Measurements from ENCODE around the gene PTPN13.

Gene PTPN13

GRCh38 chr4:86592553-86593249 is 1.4 kb upstream of the PTPN13 start:
- DNase-seq (ENCODE audit: low read depth, low spot score): peak; percentile 42

DNA sequence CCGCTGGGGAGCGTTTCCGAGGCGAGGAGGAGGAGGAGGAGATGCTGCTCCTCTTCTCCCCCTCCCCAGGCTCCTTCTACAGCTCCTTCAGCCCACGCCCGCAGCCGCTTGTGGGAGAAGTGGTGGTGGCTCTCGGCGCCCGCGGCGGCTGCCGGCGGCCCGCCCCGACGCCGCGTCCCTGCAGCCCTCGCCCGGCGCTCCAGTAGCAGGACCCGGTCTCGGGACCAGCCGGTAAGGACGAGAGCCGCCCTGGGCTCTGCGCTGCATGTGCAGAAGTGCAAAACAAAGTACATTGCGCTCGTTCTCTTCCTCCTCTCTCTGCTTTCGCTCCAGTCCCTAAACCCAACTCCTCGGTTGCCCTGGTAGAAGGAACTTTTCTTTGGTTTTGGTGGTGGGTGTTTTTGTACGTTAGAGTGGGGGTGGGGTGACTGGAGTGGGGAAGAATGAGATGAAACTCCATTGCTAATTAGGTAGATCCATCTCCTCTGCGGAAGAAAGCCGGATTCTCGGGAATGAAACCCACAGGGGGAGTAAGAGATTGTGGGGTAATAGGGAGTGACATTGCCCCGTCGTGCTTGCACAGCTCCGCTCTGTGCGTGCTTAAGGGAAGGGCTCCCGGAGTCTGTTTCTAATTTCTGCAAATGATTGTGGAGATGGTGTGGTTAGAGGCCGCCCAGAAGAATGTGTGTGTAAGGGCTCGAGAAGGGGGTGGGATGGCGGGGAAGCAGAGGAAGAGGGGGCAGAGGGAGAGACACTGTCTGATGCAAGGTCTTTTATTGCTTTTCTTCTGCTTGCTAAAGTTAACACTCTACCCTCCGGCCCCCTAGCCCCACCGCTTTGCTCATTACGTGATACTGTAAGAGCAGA is 677 bp downstream of the PTPN13 start:
- peak; percentile 83 for DNase-seq (ENCODE audit: low read depth, low spot score)

DNA sequence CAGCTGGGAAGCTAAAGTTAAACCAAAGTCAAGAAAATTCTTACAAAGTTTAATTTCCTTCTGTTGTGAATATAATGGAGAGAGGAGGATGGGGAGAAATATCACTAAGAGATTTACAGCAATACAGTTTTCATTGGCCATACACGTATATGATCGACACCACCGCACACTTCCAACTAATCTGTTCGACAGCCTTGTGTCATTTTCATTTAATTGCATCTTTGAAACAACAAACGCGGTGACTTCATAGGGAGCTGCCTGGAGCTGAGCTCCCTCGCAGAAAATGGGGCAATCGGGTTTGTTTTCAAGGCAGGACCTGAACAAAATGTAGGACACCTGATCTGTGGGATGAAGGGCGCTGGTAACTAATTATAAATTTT is 1.3 kb downstream of the PTPN13 start:
- peak; percentile 51 for DNase-seq (ENCODE audit: low read depth, low spot score)

GRCh38 chr4:86596807-86597206 is 2.7 kb downstream of the PTPN13 start:
- no peak for DNase-seq (ENCODE audit: low read depth, low spot score)

- no peak for DNase-seq (ENCODE audit: low read depth, low spot score)
These were observed 6.0 kb downstream of the PTPN13 start for GRCh38 chr4:86600007-86600653.

GRCh38 chr4:86603311-86603885 is 9.3 kb downstream of the PTPN13 start:
- no peak for DNase-seq (ENCODE audit: low read depth, low spot score)

DNA sequence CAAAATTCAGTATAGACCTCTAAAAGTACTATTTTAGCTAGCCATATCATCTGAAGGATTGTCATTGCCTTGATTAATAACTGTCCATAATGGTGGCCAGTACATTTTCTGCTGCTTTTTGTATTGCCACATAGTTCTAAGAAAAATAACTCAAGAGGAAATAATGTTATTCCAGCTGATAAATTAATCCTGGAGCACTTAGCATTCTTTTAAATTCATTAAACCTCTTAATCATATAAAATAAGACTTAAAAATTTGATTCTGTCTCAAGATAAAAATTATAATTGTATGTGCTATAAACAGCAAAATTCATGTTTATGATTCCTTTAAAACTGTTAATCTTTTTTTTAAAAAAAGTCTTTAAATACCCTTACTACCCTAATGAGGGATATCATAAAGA is 12.7 kb downstream of the PTPN13 start:
- DNase-seq (ENCODE audit: low read depth, low spot score): no peak

- DNase-seq (ENCODE audit: low read depth, low spot score): no peak
These were observed 14.8 kb downstream of the PTPN13 start for GRCh38 chr4:86608757-86609375.

- DNase-seq (ENCODE audit: low read depth, low spot score): no peak
These were observed 17.6 kb downstream of the PTPN13 start for GRCh38 chr4:86611757-86612156.

DNA sequence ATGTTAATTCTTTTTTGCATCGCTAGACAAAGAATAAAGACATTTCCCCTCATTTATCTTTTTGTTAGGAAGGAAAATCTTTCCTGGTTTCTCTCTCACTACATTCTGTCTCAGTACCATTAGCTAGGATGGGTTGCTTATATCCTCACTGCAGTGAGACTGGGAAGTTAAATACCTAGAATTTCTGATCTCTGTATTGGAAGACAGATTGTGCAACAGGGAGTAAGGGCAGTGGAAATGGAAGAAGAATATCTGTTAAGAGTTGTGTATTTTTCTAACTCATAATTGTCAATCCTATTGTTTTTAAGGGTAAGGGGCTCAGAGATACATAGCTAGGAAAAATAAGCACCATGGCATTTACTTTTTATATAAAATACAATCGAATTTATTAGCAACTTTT is 19.6 kb downstream of the PTPN13 start:
- DNase-seq (ENCODE audit: low read depth, low spot score): no peak

- no peak for DNase-seq (ENCODE audit: low read depth, low spot score)
These were observed 20.8 kb downstream of the PTPN13 start for GRCh38 chr4:86614865-86615264.

DNA sequence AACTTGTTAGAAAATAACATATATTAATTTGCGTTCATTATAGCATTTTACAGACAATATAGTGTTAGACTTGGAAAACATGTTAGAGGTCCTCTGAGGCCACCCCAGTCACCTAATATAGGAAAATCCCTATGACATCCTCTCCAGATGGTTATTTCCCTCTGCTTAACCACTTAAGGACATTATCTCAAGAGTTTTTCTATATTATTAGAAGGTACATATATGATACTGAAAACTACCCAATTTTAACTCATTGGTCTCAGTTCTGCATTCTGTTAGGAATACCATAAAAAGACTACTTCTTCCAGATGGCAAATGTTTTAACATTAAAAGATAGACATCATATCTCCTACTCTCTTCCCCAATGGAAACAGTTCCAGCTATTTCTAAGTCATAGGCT is 21.4 kb downstream of the PTPN13 start:
- DNase-seq (ENCODE audit: low read depth, low spot score): no peak

DNA sequence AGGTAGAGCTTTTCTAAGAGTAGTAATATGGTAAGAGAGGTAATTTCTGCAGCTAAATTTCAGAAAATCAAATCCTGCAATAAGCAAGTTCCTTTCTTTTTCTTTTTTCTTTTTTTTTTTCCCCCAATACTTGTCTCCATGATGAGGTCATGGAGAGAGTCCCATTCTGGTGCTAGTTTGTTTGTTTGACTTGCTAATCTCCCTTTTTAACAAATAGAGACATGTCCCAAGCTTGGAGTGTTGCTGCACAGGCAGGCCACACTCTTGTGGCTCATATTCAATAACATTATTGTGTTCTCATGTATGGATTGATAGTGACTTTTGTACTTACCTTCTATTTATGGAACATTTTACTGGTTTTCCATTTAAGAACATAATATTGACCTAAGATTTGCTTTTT is 25.5 kb downstream of the PTPN13 start:
- DNase-seq (ENCODE audit: low read depth, low spot score): no peak

- DNase-seq (ENCODE audit: low read depth, low spot score): no peak
These were observed 27.3 kb downstream of the PTPN13 start for GRCh38 chr4:86621435-86621834.

GRCh38 chr4:86626066-86626465 is 32.0 kb downstream of the PTPN13 start:
- no peak for DNase-seq (ENCODE audit: low read depth, low spot score)

GRCh38 chr4:86627462-86628135 is 33.5 kb downstream of the PTPN13 start:
- DNase-seq (ENCODE audit: low read depth, low spot score): no peak

DNA sequence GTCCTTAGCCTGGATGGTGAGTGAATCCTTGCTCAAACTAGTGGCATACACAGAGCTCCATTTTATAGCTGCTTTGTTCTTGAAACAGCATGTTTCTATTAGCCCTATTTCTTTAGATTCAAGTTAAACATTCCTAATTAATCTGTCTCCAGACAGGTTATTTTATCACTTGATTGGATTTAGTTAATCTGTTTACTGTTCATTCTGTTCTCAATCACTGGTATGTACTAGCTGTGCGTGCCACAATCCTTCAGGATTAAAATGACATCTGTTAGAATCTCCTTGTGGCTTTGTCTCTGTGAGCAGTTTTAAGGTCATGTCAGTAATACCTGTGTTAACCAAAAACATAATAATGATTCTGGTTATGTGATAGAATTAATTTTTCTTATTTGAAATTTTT is 36.5 kb downstream of the PTPN13 start:
- no peak for DNase-seq (ENCODE audit: low read depth, low spot score)

GRCh38 chr4:86631166-86631565 is 37.1 kb downstream of the PTPN13 start:
- no peak for DNase-seq (ENCODE audit: low read depth, low spot score)

DNA sequence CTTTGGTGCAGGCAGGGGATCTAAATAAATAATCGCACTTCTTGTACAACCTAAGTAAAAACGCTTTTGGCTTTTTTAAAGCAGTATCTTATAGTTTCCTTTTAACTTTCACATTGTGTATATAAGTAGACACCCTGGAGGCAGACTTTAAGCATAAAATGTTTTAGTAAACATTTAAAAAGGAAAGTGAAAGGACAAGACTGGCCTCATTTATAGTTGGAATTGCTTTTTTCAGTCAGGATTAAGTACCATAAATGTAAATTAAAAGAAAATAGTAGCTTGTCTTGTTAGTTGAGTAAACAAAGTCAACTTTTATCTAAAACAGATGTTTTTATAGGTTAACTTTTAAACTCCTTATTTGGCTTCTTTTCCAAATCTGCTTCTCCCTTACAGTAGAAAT is 39.7 kb downstream of the PTPN13 start:
- no peak for DNase-seq (ENCODE audit: low read depth, low spot score)

DNA sequence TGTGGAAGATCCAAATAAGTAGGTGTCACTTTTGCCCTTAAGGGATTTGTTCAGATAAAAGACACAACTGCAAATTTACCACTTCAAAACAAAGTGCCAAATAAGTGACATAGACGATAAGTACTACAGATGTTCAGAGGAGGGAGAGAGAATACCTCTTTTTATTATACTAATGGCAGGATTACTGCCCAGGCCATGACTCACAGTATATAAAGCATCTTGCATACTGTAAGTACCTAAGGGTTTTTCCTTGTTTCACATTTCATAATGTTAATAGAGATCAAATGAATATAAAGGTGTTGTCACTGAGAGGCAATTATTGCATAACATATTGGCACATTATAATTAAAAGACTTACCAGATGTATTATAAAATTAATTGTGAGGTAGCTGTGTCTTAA is 46.4 kb downstream of the PTPN13 start:
- no peak for DNase-seq (ENCODE audit: low read depth, low spot score)

DNA sequence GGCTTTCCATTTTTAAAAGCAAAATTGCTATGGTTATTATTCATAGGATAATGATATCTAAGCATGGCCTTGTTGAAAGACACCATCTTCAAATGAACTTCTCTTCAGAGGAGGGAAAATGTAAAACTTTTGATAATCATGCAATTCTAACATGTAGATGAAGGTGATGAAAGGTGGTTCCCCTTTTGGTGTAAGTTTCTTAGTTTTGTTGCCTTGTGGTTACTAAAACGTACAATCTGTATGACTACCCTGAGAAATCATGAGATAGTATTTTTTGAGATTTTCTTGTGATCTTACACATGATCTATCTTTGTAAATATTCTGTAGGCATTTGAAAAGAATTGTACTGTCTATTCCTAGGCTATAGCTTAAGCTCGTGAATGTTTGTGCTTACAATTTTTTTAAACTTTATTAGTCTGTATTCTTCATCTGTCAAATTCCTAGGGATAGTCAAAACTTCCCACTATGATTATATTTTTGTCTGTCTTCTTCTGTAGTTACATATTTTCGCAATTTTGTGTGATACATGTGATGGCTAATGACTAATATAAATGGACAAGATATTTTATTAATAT is 47.5 kb downstream of the PTPN13 start:
- DNase-seq (ENCODE audit: low read depth, low spot score): no peak
